Heart left ventricle (tissue), 13 donors: ENCODE measurements around the gene CCDC150.

Experiments used
- CTCF ChIP-seq, 12 donors: fragments of 200-600 bp; sonication (generic) in 4 of 12; IDR thresholded peaks; one replicate each; pipeline versions ENCODE4 v1.5.0 to v1.8.0; 2018 to 2022; ENCODE audit warnings: antibody characterized with exemption in 12 of 12, mild to moderate bottlenecking in 5 of 12
- POLR2A ChIP-seq, 2 donors: fragments of 450-650 bp; IDR thresholded peaks; one replicate each; pipeline ENCODE4 v1.6.1; 2017; ENCODE audit warnings: antibody characterized with exemption in 2 of 2, mild to moderate bottlenecking in 2 of 2, moderate library complexity in 2 of 2
- donor health status: ischemic (EF 13 %, LVEDD 7.1; RV severe dilation, severe dysfunction).
- donor health status: DM: no; HTN: yes; CAD: no.
- donor health status: DM: no; HTN: no; CAD: no.
- donor health status: ischemic (EF 25% LVEDD 6.9; RV normal size, moderate dysfunction).
- donor health status: ischemic (EF 25% LVEDD 5.7; RV mildly dilated, moderate dysfunction).
- donor health status: ischemic (EF 35%, LVEDD 5.7; RV mildly dilated, moderate dysfunction).
- donor health status: nonischemic (EF 11% LVEDD 7.7; RV severe dilation, severe dysfunction).
- donor health status: DM: yes; HTN: yes; CAD: no.
- donor health status: PGD.
- donor health status: ischemic (EF 29% LVEDD 5.4; RV normal size, mild dysfunction).
- donor health status: nonischemic (EF 23%, LVEDD 6.1; RV moderate dilation, normal function).

GRCh38 chr2:196702641-196703040, 63.1 kb downstream of the CCDC150 start:
- TF ChIP-seq CTCF (IDR thresholded peaks at IDR 0.05) (no peak), POLR2A (IDR thresholded peaks at IDR 0.05) (no peak)
